ENCODE results near the gene PELI2. TPM values are rescaled to one million over a fixed set of nuclear protein-coding genes. Genes with fewer than 3 reads are reported as not detected.

PELI2 gene
- 5.1 and 6.1 TPM in 2 replicates for total RNA-seq (2014; rRNA removed; shearing (Covaris generic); ENCODE audit: low replicate concordance)

- peak; percentile 73 for DNase-seq (ENCODE audit: low read depth)
- in situ Hi-C loops (cut with HindIII; ENCODE audit: low pct_unique_long_range_greater_than_20kb, low sequenced_read_pairs) = no loop called here
Measured at GRCh38 chr14:56117765-56118610, at the start of gene PELI2. PELI2 (plus strand) TSS chr14:56118411; CDS start chr14:56118661, 250 bp downstream.

- in situ Hi-C loops (cut with HindIII; ENCODE audit: low pct_unique_long_range_greater_than_20kb, low sequenced_read_pairs) = no loop called here
Measured at GRCh38 chr14:56073799-56074198, 44.4 kb upstream of the PELI2 start.

GRCh38 chr14:56075301-56075700, 42.9 kb upstream of the PELI2 start:
- in situ Hi-C loops (cut with HindIII; ENCODE audit: low pct_unique_long_range_greater_than_20kb, low sequenced_read_pairs) = no loop called here
- DNase-seq (ENCODE audit: low read depth) = no peak

More at GRCh38 chr14:56073799-56074198, 44.4 kb upstream of the PELI2 start:
- no peak for DNase-seq (ENCODE audit: low read depth)

GRCh38 chr14:56081139-56081538, 37.1 kb upstream of the PELI2 start:
- DNase-seq (ENCODE audit: low read depth) = no peak
- in situ Hi-C loops (cut with HindIII; ENCODE audit: low pct_unique_long_range_greater_than_20kb, low sequenced_read_pairs) = no loop called here

GRCh38 chr14:56082880-56083279, 35.3 kb upstream of the PELI2 start:
- DNase-seq (ENCODE audit: low read depth) = no peak
- in situ Hi-C loops (cut with HindIII; ENCODE audit: low pct_unique_long_range_greater_than_20kb, low sequenced_read_pairs) = no loop called here

- in situ Hi-C loops (cut with HindIII; ENCODE audit: low pct_unique_long_range_greater_than_20kb, low sequenced_read_pairs) = no loop called here
- DNase-seq (ENCODE audit: low read depth) = no peak
Measured at GRCh38 chr14:56085471-56085870, 32.7 kb upstream of the PELI2 start.

- in situ Hi-C loops (cut with HindIII; ENCODE audit: low pct_unique_long_range_greater_than_20kb, low sequenced_read_pairs) = no loop called here
- DNase-seq (ENCODE audit: low read depth) = no peak
Measured at GRCh38 chr14:56087671-56088471, 30.3 kb upstream of the PELI2 start.

- in situ Hi-C loops (cut with HindIII; ENCODE audit: low pct_unique_long_range_greater_than_20kb, low sequenced_read_pairs) = no loop called here
- DNase-seq (ENCODE audit: low read depth) = no peak
Measured at GRCh38 chr14:56088941-56089340, 29.3 kb upstream of the PELI2 start.

GRCh38 chr14:56092763-56093162, 25.4 kb upstream of the PELI2 start:
- no peak for DNase-seq (ENCODE audit: low read depth)
- in situ Hi-C loops (cut with HindIII; ENCODE audit: low pct_unique_long_range_greater_than_20kb, low sequenced_read_pairs) = no loop called here

GRCh38 chr14:56094076-56094475, 24.1 kb upstream of the PELI2 start:
- in situ Hi-C loops (cut with HindIII; ENCODE audit: low pct_unique_long_range_greater_than_20kb, low sequenced_read_pairs) = no loop called here
- DNase-seq (ENCODE audit: low read depth) = no peak

GRCh38 chr14:56098021-56098420, 20.2 kb upstream of the PELI2 start:
- in situ Hi-C loops (cut with HindIII; ENCODE audit: low pct_unique_long_range_greater_than_20kb, low sequenced_read_pairs) = no loop called here
- no peak for DNase-seq (ENCODE audit: low read depth)

GRCh38 chr14:56099081-56099797, 19.0 kb upstream of the PELI2 start:
- in situ Hi-C loops (cut with HindIII; ENCODE audit: low pct_unique_long_range_greater_than_20kb, low sequenced_read_pairs) = no loop called here
- peak; percentile 75 for DNase-seq (ENCODE audit: low read depth)

GRCh38 chr14:56100556-56100955, 17.7 kb upstream of the PELI2 start:
- in situ Hi-C loops (cut with HindIII; ENCODE audit: low pct_unique_long_range_greater_than_20kb, low sequenced_read_pairs) = no loop called here
- peak; percentile 29 for DNase-seq (ENCODE audit: low read depth)

- in situ Hi-C loops (cut with HindIII; ENCODE audit: low pct_unique_long_range_greater_than_20kb, low sequenced_read_pairs) = no loop called here
- peak; percentile 44 for DNase-seq (ENCODE audit: low read depth)
Measured at GRCh38 chr14:56102941-56103340, 15.3 kb upstream of the PELI2 start.

GRCh38 chr14:56107615-56108014, 10.6 kb upstream of the PELI2 start:
- no peak for DNase-seq (ENCODE audit: low read depth)
- in situ Hi-C loops (cut with HindIII; ENCODE audit: low pct_unique_long_range_greater_than_20kb, low sequenced_read_pairs) = no loop called here

- in situ Hi-C loops (cut with HindIII; ENCODE audit: low pct_unique_long_range_greater_than_20kb, low sequenced_read_pairs) = no loop called here
- DNase-seq (ENCODE audit: low read depth) = no peak
Measured at GRCh38 chr14:56108057-56108456, 10.2 kb upstream of the PELI2 start.

GRCh38 chr14:56112781-56113180, 5.4 kb upstream of the PELI2 start:
- no peak for DNase-seq (ENCODE audit: low read depth)
- in situ Hi-C loops (cut with HindIII; ENCODE audit: low pct_unique_long_range_greater_than_20kb, low sequenced_read_pairs) = no loop called here

GRCh38 chr14:56115334-56115870, 2.8 kb upstream of the PELI2 start:
- in situ Hi-C loops (cut with HindIII; ENCODE audit: low pct_unique_long_range_greater_than_20kb, low sequenced_read_pairs) = no loop called here
- DNase-seq (ENCODE audit: low read depth) = no peak

All from Caki2 (cell line).